Adrenal gland (tissue), 12 donors: Measurements from ENCODE around the gene SHH. TPM values are rescaled to one million over a fixed set of nuclear protein-coding genes. Genes with fewer than 3 reads are reported as not detected.

Experiments
- DNase-seq, 7 donors: peaks; one replicate each; pipeline ENCODE4 v3.0.0-alpha.2; 2019 to 2020
- H3K27ac ChIP-seq, 5 donors: fragments of 200-600 bp; sonication (generic) in 4 of 5; 1 replicate in 3 of 5; 2 replicates in 2 of 5; pipeline versions ENCODE4 v1.5.1 to v1.8.0; 2016 to 2020; ENCODE audit warnings: mild to moderate bottlenecking in 1 of 5
- H3K27me3 ChIP-seq: fragments of 200-600 bp; 2 replicates; pipeline ENCODE4 v1.8.0; 2021
- H3K36me3 ChIP-seq, 2 donors: fragments of 200-600 bp; replicated peaks in 1 of 2; 1 replicate in 1 of 2; 2 replicates in 1 of 2; pipeline versions ENCODE4 v1.5.1 to v1.8.0; 2018 to 2022
- H3K4me1 ChIP-seq, 2 donors: fragments of 200-600 bp; replicated peaks in 1 of 2; 1 replicate in 1 of 2; 2 replicates in 1 of 2; pipeline versions ENCODE4 v1.5.1 to v1.8.0; 2018 to 2021
- H3K4me3 ChIP-seq, 4 donors: fragments of 200-600 bp; sonication (generic) in 3 of 4; one replicate each; pipeline ENCODE4 v1.5.1; 2016 to 2018
- H3K9me3 ChIP-seq, 3 donors: fragments of 200-600 bp; sonication (generic) in 1 of 3; replicated peaks in 1 of 3; 1 replicate in 2 of 3; 2 replicates in 1 of 3; pipeline versions ENCODE4 v1.5.1 to v1.8.0; 2016 to 2021
- CTCF ChIP-seq, 6 experiments: fragments of 450-650 bp in 4 of 6; fragments of 200-600 bp in 2 of 6; sonication (generic) in 1 of 6; IDR thresholded peaks; 1 replicate in 5 of 6; 2 replicates in 1 of 6; pipeline versions ENCODE4 v1.5.1 to v1.8.0; 2016 to 2021; ENCODE audit warnings: antibody characterized with exemption in 6 of 6, mild to moderate bottlenecking in 2 of 6, moderate library complexity in 1 of 6
- POLR2A ChIP-seq, 2 donors: fragments of 450-650 bp; IDR thresholded peaks; one replicate each; pipeline ENCODE4 v1.6.1; 2017; ENCODE audit warnings: antibody characterized with exemption in 2 of 2, mild to moderate bottlenecking in 2 of 2, moderate library complexity in 1 of 2
- WGBS, 4 donors: extraction: QIAGEN DNeasy Blood & Tissue Kit in 2 of 4; methylation state at CpG; one replicate each; pipeline versions ENCODE4 v1.1.5 to v1.1.7; 2013 to 2017; 5-methylcytosine and 5-hydroxymethylcytosine counted together
- intact Hi-C, 2 donors: fragments of 100-400 bp; cut with DNase I; formaldehyde crosslinking; loops; one replicate each; pipeline versions ENCODE4 v1.14.1 to v1.15.0; 2022 to 2023
- polyA plus RNA-seq, 3 donors: library from polyadenylated mRNA; stranded (reverse); fragments of 200-250 nt in 2 of 3; fragments of 350-450 nt in 1 of 3; fragmentation: Illumina TruSeq in 1 of 3; extraction: RNeasy Lipid Tissue Mini Kit (QIAGEN cat#74804) in 1 of 3; gene quantifications; one replicate each; pipeline ENCODE4 v1.2.3, GENCODE V29; 2013 to 2014
- total RNA-seq, 9 donors: library from RNA; depleted of rRNA in 4 of 9; stranded (reverse); fragments of >200 nt in 4 of 9; fragments of 120-200 nt in 1 of 9; fragmentation: NEBNext Ultra II Directional in 1 of 9; extraction: Animal tissue kit (Norgen Biotek cat#: 25700) in 1 of 9; gene quantifications; one replicate each; pipeline versions ENCODE4 v1.1.0 to v1.2.4, GENCODE V29; 2013 to 2023
- donor health status: healthy with polysubstance abuse.
- donor health status: Bipolar disorder and iron deficiency.
- donor health status: DM: yes; HTN: yes; CAD: no.
- donor health status: DM: no; HTN: no; CAD: no.
- donor health status: DM: no; HTN: no; CAD: no.
- donor health status: DM: yes; HTN: yes; CAD: no.

SHH gene
- total and polyA plus RNA-seq, 12 donors, result 2.1 to 38.0 (median 11.0) TPM

GRCh38 chr7:155805826-155806095, 6.5 kb downstream of the SHH start:
- 38 to 42% (median 38%) methylated on average over 3 to 18 of the region's 18 CpGs; no CpG with 5 or more reads in 1 of the 4 donors for WGBS, 4 donors
- H3K27me3 ChIP-seq, result peaks cover 29% of the 10 kb centered on the region
- DNase-seq, result no peak
- no peak for TF ChIP-seq CTCF (IDR thresholded peaks at IDR 0.05)
- TF ChIP-seq POLR2A (IDR thresholded peaks at IDR 0.05), result no peak
- H3K9me3 ChIP-seq, result no peaks in the 10 kb centered on the region
- H3K27ac ChIP-seq, result no peak overlapping the region
- H3K4me3 ChIP-seq, result peak overlapping the region in 1 of 4 donors; percentile 29
- intact Hi-C loops, result loop anchor here (5.0 to 10.0 kb wide), 3 partner anchors 672 to 799 kb away; no protein-coding TSS in a partner anchor
- no peaks in the 10 kb centered on the region for H3K36me3 ChIP-seq
- peaks cover 0 to 34% of the 10 kb centered on the region in 2 donors for H3K4me1 ChIP-seq

- intact Hi-C loops, result loop anchor here (5.0 to 10.0 kb wide), 3 partner anchors 672 to 800 kb away; no protein-coding TSS in a partner anchor
- Histone ChIP-seq H3K9me3 (no peaks in the 10 kb centered on the region), H3K4me1 (peaks cover 0 to 31% of the 10 kb centered on the region in 2 donors), H3K4me3 (peak overlapping the region in 1 of 4 donors; percentile 29), H3K27ac (no peak overlapping the region), H3K27me3 (peaks cover 24% of the 10 kb centered on the region), H3K36me3 (no peaks in the 10 kb centered on the region)
- DNase-seq, result no peak
- TF ChIP-seq POLR2A (IDR thresholded peaks at IDR 0.05) (no peak), CTCF (IDR thresholded peaks at IDR 0.05) (peak in 1 of 6 experiments; percentile 8)
- WGBS, 4 donors, result 43 to 62% (median 46%) methylated on average over 19 to 91 of the region's 91 CpGs
Measured at GRCh38 chr7:155804897-155805825, 7.1 kb downstream of the SHH start.

GRCh38 chr7:155804431-155804831, 7.8 kb downstream of the SHH start:
- peaks cover 17% of the 10 kb centered on the region for H3K27me3 ChIP-seq
- H3K36me3 ChIP-seq, result no peaks in the 10 kb centered on the region
- H3K4me3 ChIP-seq, result no peak overlapping the region
- TF ChIP-seq POLR2A (IDR thresholded peaks at IDR 0.05) (no peak), CTCF (IDR thresholded peaks at IDR 0.05) (no peak)
- intact Hi-C loops, result loop anchor here (10.0 kb wide), 2 partner anchors 740 to 800 kb away; no protein-coding TSS in a partner anchor
- H3K4me1 ChIP-seq, result peaks cover 0 to 26% of the 10 kb centered on the region in 2 donors
- no peak for DNase-seq
- WGBS, 4 donors, result 36 to 55% (median 54%) methylated on average over 11 to 17 of the region's 17 CpGs
- H3K9me3 ChIP-seq, result no peaks in the 10 kb centered on the region
- no peak overlapping the region for H3K27ac ChIP-seq

- no peaks in the 10 kb centered on the region for H3K9me3 ChIP-seq
- H3K27me3 ChIP-seq, result peaks cover 13% of the 10 kb centered on the region
- peaks cover 0 to 19% of the 10 kb centered on the region in 2 donors for H3K4me1 ChIP-seq
- no peaks in the 10 kb centered on the region for H3K36me3 ChIP-seq
- no peak for TF ChIP-seq CTCF (IDR thresholded peaks at IDR 0.05)
- no peak for TF ChIP-seq POLR2A (IDR thresholded peaks at IDR 0.05)
- 45 to 63% (median 53%) methylated on average over 40 to 96 of the region's 96 CpGs for WGBS, 4 donors
- no peak overlapping the region for H3K27ac ChIP-seq
- DNase-seq, result no peak
- no peak overlapping the region for H3K4me3 ChIP-seq
- intact Hi-C loops, result loop anchor here (10.0 kb wide), 2 partner anchors 741 to 801 kb away; no protein-coding TSS in a partner anchor
Measured at GRCh38 chr7:155803418-155804376, 8.6 kb downstream of the SHH start.
